ENCODE measurements around the gene CMTM1.
"Not testable (repeated sequence)": the region's sequence is repeated elsewhere in the genome, so short reads cannot be mapped to it uniquely, and the experiment has no call there.

The CMTM1 gene

DNA sequence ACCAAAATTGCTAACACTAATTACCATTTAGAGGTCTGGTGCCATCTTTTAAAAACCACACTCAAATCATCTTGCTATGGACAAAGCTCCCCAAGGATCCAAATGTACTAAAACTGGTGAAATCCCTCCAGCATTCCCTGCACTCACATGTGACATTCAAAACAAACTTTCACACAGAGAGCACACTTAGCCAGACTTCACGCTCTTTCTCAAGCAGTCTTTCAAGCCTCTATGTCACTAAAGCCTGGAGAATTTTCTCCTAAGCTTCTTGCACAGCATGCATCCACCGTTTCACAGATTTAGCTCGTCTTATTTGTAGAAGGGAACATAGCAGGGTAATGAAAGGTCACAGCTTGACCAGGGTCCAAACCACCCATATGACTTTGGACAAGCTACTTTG, 57.5 kb downstream of the CMTM1 start:
- DNase-seq (ENCODE audit: insufficient read length, low spot score) (no peak), FAIRE-seq (no peak)
- no peak for TF ChIP-seq CTCF (IDR thresholded peaks at IDR 0.05; ENCODE audit: insufficient read depth, missing control alignments)

DNA sequence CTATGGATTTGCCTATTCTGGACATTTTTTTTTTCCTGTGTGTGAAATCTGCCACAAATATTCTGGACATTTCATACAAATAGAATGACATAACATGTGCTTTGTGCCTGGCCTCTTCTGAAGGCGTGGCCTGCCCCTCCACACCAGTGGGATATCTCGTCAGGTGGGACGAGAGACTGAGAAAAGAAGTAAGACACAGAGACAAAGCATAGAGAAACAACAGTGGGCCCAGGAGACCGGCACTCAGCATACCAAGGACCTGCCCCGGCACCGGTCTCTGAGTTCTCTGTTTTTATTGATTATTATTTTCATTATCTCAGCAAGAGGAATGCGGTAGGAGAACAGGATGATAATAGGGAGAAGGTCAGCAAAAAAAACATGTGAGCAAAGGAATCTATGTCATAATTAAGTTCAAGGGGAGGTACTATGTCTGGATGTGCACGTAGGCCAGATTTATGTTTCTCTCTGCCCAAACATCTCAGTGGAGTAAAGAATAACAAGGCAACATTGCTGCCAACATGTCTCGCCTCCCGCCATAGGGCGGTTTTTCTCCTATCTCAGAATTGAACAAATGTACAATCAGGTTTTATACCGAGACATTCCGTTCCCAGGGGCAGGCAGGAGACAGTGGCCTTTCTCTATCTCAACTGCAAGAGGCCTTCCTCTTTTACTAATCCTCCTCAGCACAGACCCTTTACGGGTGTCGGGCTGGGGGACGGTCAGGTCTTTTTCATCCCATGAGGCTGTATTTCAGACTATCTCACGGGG, 61.6 kb downstream of the CMTM1 start:
- FAIRE-seq; DNase-seq (ENCODE audit: insufficient read length, low spot score): not testable (repeated sequence)
